ENCODE measurements around the gene USP47. TPM values are rescaled to one million over a fixed set of nuclear protein-coding genes. Genes with fewer than 3 reads are reported as not detected.

USP47 gene
- total and polyA plus RNA-seq, 7 donors, result 10.6 to 105 (median 84.9) TPM

DNA sequence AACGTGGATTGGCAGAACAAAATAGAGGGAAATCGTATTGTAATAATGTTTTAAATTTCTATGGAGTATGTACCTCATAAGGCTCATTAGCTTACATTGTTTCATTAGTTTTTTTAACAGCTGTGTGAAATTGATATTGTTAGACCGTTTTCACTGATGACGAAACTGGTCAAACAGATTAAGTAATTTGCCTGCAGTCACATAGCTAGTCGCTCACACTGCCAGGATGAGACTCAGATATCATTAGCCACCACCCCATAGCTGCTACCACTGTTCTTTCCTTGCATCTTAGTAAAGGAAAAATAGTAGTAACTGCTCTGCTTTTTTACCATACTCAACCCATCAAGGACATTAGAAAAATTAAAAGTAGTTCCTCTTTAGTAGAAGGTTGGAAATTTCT, 102.7 kb downstream of the USP47 start:
- H3K27me3 ChIP-seq, result no peaks in the 10 kb centered on the region
- WGBS, 2 donors, result 93 to 94% methylated on average over 5 of the region's 5 CpGs
- H3K4me1 ChIP-seq, result peaks cover 0 to 3% (median 2%) of the 10 kb centered on the region in 4 donors
- TF ChIP-seq, protein P1, sequence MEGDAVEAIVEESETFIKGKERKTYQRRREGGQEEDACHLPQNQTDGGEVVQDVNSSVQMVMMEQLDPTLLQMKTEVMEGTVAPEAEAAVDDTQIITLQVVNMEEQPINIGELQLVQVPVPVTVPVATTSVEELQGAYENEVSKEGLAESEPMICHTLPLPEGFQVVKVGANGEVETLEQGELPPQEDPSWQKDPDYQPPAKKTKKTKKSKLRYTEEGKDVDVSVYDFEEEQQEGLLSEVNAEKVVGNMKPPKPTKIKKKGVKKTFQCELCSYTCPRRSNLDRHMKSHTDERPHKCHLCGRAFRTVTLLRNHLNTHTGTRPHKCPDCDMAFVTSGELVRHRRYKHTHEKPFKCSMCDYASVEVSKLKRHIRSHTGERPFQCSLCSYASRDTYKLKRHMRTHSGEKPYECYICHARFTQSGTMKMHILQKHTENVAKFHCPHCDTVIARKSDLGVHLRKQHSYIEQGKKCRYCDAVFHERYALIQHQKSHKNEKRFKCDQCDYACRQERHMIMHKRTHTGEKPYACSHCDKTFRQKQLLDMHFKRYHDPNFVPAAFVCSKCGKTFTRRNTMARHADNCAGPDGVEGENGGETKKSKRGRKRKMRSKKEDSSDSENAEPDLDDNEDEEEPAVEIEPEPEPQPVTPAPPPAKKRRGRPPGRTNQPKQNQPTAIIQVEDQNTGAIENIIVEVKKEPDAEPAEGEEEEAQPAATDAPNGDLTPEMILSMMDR (IDR thresholded peaks at IDR 0.05), result no peak
- TF ChIP-seq POLR2AphosphoS5 (IDR thresholded peaks at IDR 0.05), result no peak
- no peak for TF ChIP-seq POLR2A (IDR thresholded peaks at IDR 0.05)
- TF ChIP-seq EP300 (IDR thresholded peaks at IDR 0.05), result no peak
- H3K36me3 ChIP-seq, result peaks cover 7 to 68% (median 13%) of the 10 kb centered on the region in 4 donors
- no peaks in the 10 kb centered on the region for H3K9me3 ChIP-seq
- intact Hi-C loops (cut with DNase I), result no loop called here
- no peak overlapping the region for H3K27ac ChIP-seq
- no peak overlapping the region for H3K4me3 ChIP-seq
- no peak for DNase-seq

DNA sequence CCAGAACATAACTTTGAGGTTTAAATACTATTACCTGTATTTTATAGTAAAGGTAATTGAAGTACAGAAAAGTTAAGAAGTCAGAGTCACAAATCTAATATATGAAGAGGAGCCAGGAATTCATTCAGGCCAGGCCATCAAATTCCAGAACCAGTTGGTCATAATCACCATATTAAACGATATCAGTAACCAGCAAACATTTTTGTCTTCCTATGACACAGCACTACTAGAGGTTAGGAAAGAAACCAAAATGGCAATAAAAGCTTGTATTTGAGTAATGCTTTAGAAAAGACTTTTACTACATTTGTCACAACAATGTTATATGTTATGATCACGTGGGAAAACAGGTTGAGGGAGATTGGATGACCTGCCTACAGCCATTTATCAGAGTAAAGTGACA, 104.4 kb downstream of the USP47 start:
- TF ChIP-seq EP300 (IDR thresholded peaks at IDR 0.05) (no peak), POLR2A (IDR thresholded peaks at IDR 0.05) (no peak), POLR2AphosphoS5 (IDR thresholded peaks at IDR 0.05) (no peak)
- TF ChIP-seq, protein P1 (IDR thresholded peaks at IDR 0.05), result no peak
- 91 to 92% methylated on average over 2 of the region's 2 CpGs for WGBS, 2 donors
- peaks cover 0 to 3% (median 2%) of the 10 kb centered on the region in 4 donors for H3K4me1 ChIP-seq
- no peaks in the 10 kb centered on the region for H3K27me3 ChIP-seq
- H3K27ac ChIP-seq, result no peak overlapping the region
- no peaks in the 10 kb centered on the region for H3K9me3 ChIP-seq
- intact Hi-C loops (cut with DNase I), result no loop called here
- no peak overlapping the region for H3K4me3 ChIP-seq
- DNase-seq, result no peak
- peaks cover 0 to 68% (median 16%) of the 10 kb centered on the region in 4 donors for H3K36me3 ChIP-seq

DNA sequence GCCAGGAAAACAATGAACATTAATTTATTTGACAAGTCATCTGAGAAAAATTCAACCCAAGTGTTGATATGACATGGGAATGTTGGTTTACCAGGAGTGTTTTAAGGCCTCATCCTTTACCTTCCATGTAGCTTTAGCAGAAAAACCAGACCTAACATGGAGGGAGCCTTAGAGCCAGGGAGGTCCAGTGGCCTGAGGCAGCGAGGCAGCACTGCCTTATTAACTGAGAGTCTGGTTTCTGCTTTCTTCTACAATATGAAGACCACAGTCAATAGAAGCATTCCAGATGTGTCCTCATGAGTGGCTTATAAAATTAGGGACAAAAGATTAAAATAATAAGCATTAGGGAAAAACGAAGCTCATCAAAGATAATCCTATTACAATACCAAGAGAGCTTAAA, 105.1 kb downstream of the USP47 start:
- H3K36me3 ChIP-seq, result peaks cover 0 to 68% (median 19%) of the 10 kb centered on the region in 4 donors
- TF ChIP-seq, protein P1 (IDR thresholded peaks at IDR 0.05), result no peak
- no peak for TF ChIP-seq POLR2AphosphoS5 (IDR thresholded peaks at IDR 0.05)
- no peak for TF ChIP-seq POLR2A (IDR thresholded peaks at IDR 0.05)
- TF ChIP-seq EP300 (IDR thresholded peaks at IDR 0.05), result no peak
- no peak for DNase-seq
- no peaks in the 10 kb centered on the region for H3K9me3 ChIP-seq
- no peaks in the 10 kb centered on the region for H3K27me3 ChIP-seq
- H3K4me1 ChIP-seq, result peaks cover 0 to 3% (median 2%) of the 10 kb centered on the region in 4 donors
- 95% methylated on average over 2 of the region's 2 CpGs for WGBS, 2 donors
- intact Hi-C loops (cut with DNase I), result no loop called here
- H3K27ac ChIP-seq, result no peak overlapping the region
- H3K4me3 ChIP-seq, result no peak overlapping the region

DNA sequence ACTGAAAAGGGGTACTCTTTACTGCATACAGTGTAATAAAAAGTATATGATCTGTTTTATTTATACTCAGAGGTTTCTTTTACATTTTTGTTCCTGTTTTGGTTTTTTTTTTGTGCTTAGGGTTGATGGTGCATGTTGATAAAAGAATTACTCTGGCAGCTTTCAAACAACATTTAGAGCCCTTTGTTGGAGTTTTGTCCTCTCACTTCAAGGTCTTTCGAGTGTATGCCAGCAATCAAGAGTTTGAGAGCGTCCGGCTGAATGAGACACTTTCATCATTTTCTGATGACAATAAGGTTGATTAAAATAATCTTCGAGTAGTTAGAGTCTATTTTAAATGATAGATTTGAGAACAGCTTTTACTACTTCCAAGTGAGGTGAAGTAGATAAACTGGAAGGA, 106.1 kb downstream of the USP47 start:
- Histone ChIP-seq H3K4me3 (no peak overlapping the region), H3K27ac (no peak overlapping the region)

More for the DNA sequence above, 106.1 kb downstream of the USP47 start:
- Histone ChIP-seq H3K9me3 (no peaks in the 10 kb centered on the region), H3K4me1 (peaks cover 0 to 3% (median 2%) of the 10 kb centered on the region in 4 donors), H3K27me3 (no peaks in the 10 kb centered on the region), H3K36me3 (peaks cover 0 to 68% (median 15%) of the 10 kb centered on the region in 4 donors)
- 82 to 94% methylated on average over 4 of the region's 4 CpGs for WGBS, 2 donors
- intact Hi-C loops (cut with DNase I), result no loop called here
- no peak for TF ChIP-seq POLR2A (IDR thresholded peaks at IDR 0.05)
- no peak for TF ChIP-seq POLR2AphosphoS5 (IDR thresholded peaks at IDR 0.05)
- no peak for TF ChIP-seq EP300 (IDR thresholded peaks at IDR 0.05)
- TF ChIP-seq, protein P1 (IDR thresholded peaks at IDR 0.05), result no peak
- DNase-seq, result no peak
